Neuronal stem cell (in vitro differentiated cells): ENCODE results near the gene STOML2.

Experiments
- DNase-seq: peaks from one replicate; pipeline ENCODE4 v3.0.0-alpha.2; 2013; ENCODE audit warnings: low spot score
- H2AFZ ChIP-seq: one replicate; pipeline ENCODE4 v1.6.1; 2013; ENCODE audit warnings: mild to moderate bottlenecking, low read length, inconsistent platforms
- H2AK5ac ChIP-seq: 2 replicates; pipeline ENCODE4 v1.6.1; 2013; ENCODE audit warnings: low read depth, mild to moderate bottlenecking, inconsistent platforms, low read length, moderate library complexity, mixed read lengths
- H2BK120ac ChIP-seq: 2 replicates; pipeline ENCODE4 v1.6.1; 2013; ENCODE audit warnings: low read depth, mild to moderate bottlenecking, inconsistent platforms, low read length, moderate library complexity, mixed read lengths
- H2BK12ac ChIP-seq: one replicate; pipeline ENCODE4 v1.6.1; 2013; ENCODE audit warnings: low read length, inconsistent platforms
- H2BK15ac ChIP-seq: 2 replicates; pipeline ENCODE4 v1.6.1; 2013; ENCODE audit warnings: mild to moderate bottlenecking, low read length, inconsistent platforms, mixed read lengths
- H2BK5ac ChIP-seq: one replicate; pipeline ENCODE4 v1.6.1; 2013; ENCODE audit warnings: inconsistent platforms, mild to moderate bottlenecking, low read length, moderate library complexity
- H3K14ac ChIP-seq: one replicate; pipeline ENCODE4 v1.6.1; 2013; ENCODE audit warnings: low read length, inconsistent platforms
- H3K18ac ChIP-seq: 2 replicates; pipeline ENCODE4 v1.6.1; 2013; ENCODE audit warnings: low read length, inconsistent platforms
- H3K23ac ChIP-seq: 2 replicates; pipeline ENCODE4 v1.6.1; 2013; ENCODE audit warnings: low read depth, mild to moderate bottlenecking, mixed read lengths, low read length, inconsistent platforms; ENCODE audit not compliant: poor library complexity
- H3K27ac ChIP-seq: replicated peaks from 3 replicates; pipeline ENCODE4 v1.5.1; 2013; ENCODE audit warnings: low read length, inconsistent platforms
- H3K27me3 ChIP-seq, 3 experiments: 2 replicates each; pipeline ENCODE4 v1.6.1; 2013; ENCODE audit warnings: low read length in 3 of 3, mild to moderate bottlenecking in 2 of 3, inconsistent platforms in 1 of 3, low read depth in 1 of 3, mixed read lengths in 1 of 3, moderate library complexity in 1 of 3; ENCODE audit not compliant: control insufficient read depth in 3 of 3, insufficient read depth in 3 of 3
- H3K36me3 ChIP-seq, 2 donors: replicated peaks in 1 of 2; 2 replicates each; pipeline ENCODE4 v1.6.1; 2013; ENCODE audit warnings: low read length in 2 of 2; ENCODE audit not compliant: control insufficient read depth in 2 of 2, insufficient read depth in 2 of 2
- H3K4ac ChIP-seq: 2 replicates; pipeline ENCODE4 v1.6.1; 2013; ENCODE audit warnings: inconsistent platforms, mild to moderate bottlenecking, low read length, moderate library complexity
- H3K4me1 ChIP-seq, 2 donors: 1 replicate in 1 of 2; 2 replicates in 1 of 2; pipeline ENCODE4 v1.6.1; 2013; ENCODE audit warnings: low read length in 2 of 2, low read depth in 1 of 2; ENCODE audit not compliant: control insufficient read depth in 2 of 2, insufficient read depth in 1 of 2
- H3K4me2 ChIP-seq: one replicate; pipeline ENCODE4 v1.6.1; 2013; ENCODE audit warnings: mild to moderate bottlenecking, low read length, inconsistent platforms; ENCODE audit not compliant: insufficient read depth, poor library complexity, severe bottlenecking
- H3K4me3 ChIP-seq, 2 donors: 2 replicates each; pipeline ENCODE4 v1.5.1; 2013; ENCODE audit warnings: low read length in 2 of 2, mild to moderate bottlenecking in 2 of 2, inconsistent platforms in 1 of 2, moderate library complexity in 1 of 2
- H3K79me1 ChIP-seq: one replicate; pipeline ENCODE4 v1.6.1; 2013; ENCODE audit warnings: low read depth, mild to moderate bottlenecking, inconsistent platforms, low read length, moderate library complexity
- H3K9ac ChIP-seq: one replicate; pipeline ENCODE4 v1.6.1; 2013; ENCODE audit warnings: mild to moderate bottlenecking, low read depth, low read length, inconsistent platforms; ENCODE audit not compliant: poor library complexity
- H3K9me3 ChIP-seq, 2 donors: replicated peaks in 1 of 2; 2 replicates each; pipeline versions ENCODE3 to v1.6.1; 2013; ENCODE audit warnings: low read length in 2 of 2, mild to moderate bottlenecking in 2 of 2, inconsistent platforms in 1 of 2, low read depth in 1 of 2, mixed read lengths in 1 of 2, moderate library complexity in 1 of 2; ENCODE audit not compliant: control insufficient read depth in 2 of 2, insufficient read depth in 1 of 2
- H4K8ac ChIP-seq: one replicate; pipeline ENCODE4 v1.6.1; 2013; ENCODE audit warnings: low read depth, mild to moderate bottlenecking, inconsistent platforms, low read length, moderate library complexity
- H4K91ac ChIP-seq: one replicate; pipeline ENCODE4 v1.6.1; 2013; ENCODE audit warnings: low read length, low read depth, mild to moderate bottlenecking, inconsistent platforms; ENCODE audit not compliant: poor library complexity
- WGBS, 2 donors: extraction: QIAGEN DNeasy Blood & Tissue Kit; methylation state at CpG; one replicate each; pipeline ENCODE4 v1.1.7; 2013; ENCODE audit warnings: missing lambda C conversion rate in 2 of 2, mixed read lengths in 1 of 2; ENCODE audit not compliant: insufficient read length in 2 of 2, insufficient replicate concordance in 1 of 2; ENCODE audit errors: extremely low coverage in 2 of 2; 5-methylcytosine and 5-hydroxymethylcytosine counted together

The STOML2 gene

DNA sequence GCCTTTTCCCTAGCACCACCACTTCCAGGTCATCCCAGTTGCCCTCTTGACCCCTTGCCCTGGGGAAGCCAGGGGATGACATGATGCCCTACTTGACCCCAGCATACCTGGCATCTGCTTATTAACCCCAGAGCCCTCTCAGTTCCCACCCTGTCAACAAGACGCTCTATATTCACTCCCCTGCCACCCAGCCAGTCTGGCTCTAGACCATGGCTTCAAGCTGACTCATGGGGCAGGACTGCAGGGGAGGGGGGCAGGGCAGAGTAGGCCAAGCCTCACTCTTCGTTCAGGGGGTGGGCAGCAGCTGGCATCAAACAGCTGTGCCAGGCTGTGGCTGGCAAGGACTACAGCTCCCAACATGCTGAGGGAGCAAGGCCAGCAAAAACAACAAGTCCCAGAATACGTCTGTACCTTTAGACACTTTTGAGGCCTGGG lies 7.4 kb upstream of the STOML2 start:
- Histone ChIP-seq H3K27ac (no peak overlapping the region), H3K79me1 (peaks cover 14% of the 10 kb centered on the region), H2BK120ac (no peak overlapping the region), H3K18ac (no peak overlapping the region), H2AK5ac (no peak overlapping the region), H2BK15ac (no peak overlapping the region), H3K27me3 (no peaks in the 10 kb centered on the region), H4K8ac (no peak overlapping the region), H3K4ac (no peak overlapping the region), H3K4me3 (peak overlapping the region in 1 of 2 donors; percentile 68), H2BK12ac (no peak overlapping the region), H3K4me1 (peaks cover 25 to 29% of the 10 kb centered on the region in 2 donors), H3K4me2 (no peak overlapping the region), H3K14ac (no peak overlapping the region), H3K36me3 (peaks cover 23 to 40% of the 10 kb centered on the region in 2 donors), H3K9ac (no peak overlapping the region), H2BK5ac (no peak overlapping the region), H3K9me3 (no peaks in the 10 kb centered on the region), H4K91ac (no peak overlapping the region), H3K23ac (no peak overlapping the region), H2AFZ (no peak overlapping the region)
- no CpG with 5 or more reads among the region's 3 CpGs for WGBS, 2 donors
- no peak for DNase-seq

- Histone ChIP-seq H4K8ac (no peak overlapping the region), H4K91ac (no peak overlapping the region), H3K4me3 (no peak overlapping the region), H3K27me3 (no peaks in the 10 kb centered on the region), H3K79me1 (peaks cover 10% of the 10 kb centered on the region), H2AK5ac (no peak overlapping the region), H3K36me3 (peaks cover 31 to 51% of the 10 kb centered on the region in 2 donors), H3K18ac (no peak overlapping the region), H3K14ac (no peak overlapping the region), H3K4me2 (no peak overlapping the region), H3K27ac (no peak overlapping the region), H3K23ac (no peak overlapping the region), H2AFZ (no peak overlapping the region), H3K4ac (no peak overlapping the region), H2BK120ac (no peak overlapping the region), H2BK15ac (no peak overlapping the region), H2BK5ac (no peak overlapping the region), H3K9ac (no peak overlapping the region), H2BK12ac (no peak overlapping the region), H3K9me3 (no peaks in the 10 kb centered on the region), H3K4me1 (peaks cover 26 to 35% of the 10 kb centered on the region in 2 donors)
- no peak for DNase-seq
- WGBS, 2 donors, result no CpG with 5 or more reads among the region's 8 CpGs
Measured at GRCh38 chr9:35108946-35109575, 6.1 kb upstream of the STOML2 start.

- no peaks in the 10 kb centered on the region for H3K27me3 ChIP-seq
- peak overlapping the region; percentile 31 for H3K9ac ChIP-seq
- no peak for DNase-seq
- H3K23ac ChIP-seq, result peak overlapping the region; percentile 60
- H3K79me1 ChIP-seq, result peaks cover 10% of the 10 kb centered on the region
- no peak overlapping the region for H2AK5ac ChIP-seq
- H3K18ac ChIP-seq, result no peak overlapping the region
- H3K4ac ChIP-seq, result no peak overlapping the region
- no peak overlapping the region for H2BK15ac ChIP-seq
- H2BK12ac ChIP-seq, result no peak overlapping the region
- H3K4me1 ChIP-seq, result peaks cover 28 to 31% of the 10 kb centered on the region in 2 donors
- H3K4me2 ChIP-seq, result no peak overlapping the region
- H2BK120ac ChIP-seq, result no peak overlapping the region
- no peak overlapping the region for H4K8ac ChIP-seq
- H2BK5ac ChIP-seq, result no peak overlapping the region
- peak overlapping the region in 1 of 2 donors; percentile 33 for H3K4me3 ChIP-seq
- no peak overlapping the region for H2AFZ ChIP-seq
- no peak overlapping the region for H4K91ac ChIP-seq
- peaks cover 31 to 51% of the 10 kb centered on the region in 2 donors for H3K36me3 ChIP-seq
- no peak overlapping the region for H3K27ac ChIP-seq
- no peak overlapping the region for H3K14ac ChIP-seq
- no peaks in the 10 kb centered on the region for H3K9me3 ChIP-seq
- WGBS, 2 donors, result no CpG with 5 or more reads among the region's 6 CpGs
Measured at GRCh38 chr9:35108461-35108860, 5.5 kb upstream of the STOML2 start.

- no CpG with 5 or more reads among the region's 18 CpGs for whole genome bisulfite sequencing, 2 donors
- Histone ChIP-seq H3K9ac (no peak overlapping the region), H3K23ac (no peak overlapping the region), H2AFZ (no peak overlapping the region), H2BK12ac (no peak overlapping the region), H3K4me2 (no peak overlapping the region), H3K36me3 (peaks cover 31 to 51% of the 10 kb centered on the region in 2 donors), H4K8ac (no peak overlapping the region), H3K4ac (no peak overlapping the region), H3K9me3 (no peaks in the 10 kb centered on the region), H3K4me3 (no peak overlapping the region), H3K14ac (no peak overlapping the region), H4K91ac (no peak overlapping the region), H3K27ac (no peak overlapping the region), H3K27me3 (no peaks in the 10 kb centered on the region), H2AK5ac (no peak overlapping the region), H3K79me1 (peaks cover 10% of the 10 kb centered on the region), H3K18ac (no peak overlapping the region), H2BK5ac (no peak overlapping the region), H2BK15ac (no peak overlapping the region), H2BK120ac (no peak overlapping the region), H3K4me1 (peaks cover 24 to 25% of the 10 kb centered on the region in 2 donors)
- no peak for DNase-seq
Measured at GRCh38 chr9:35107297-35108290, 4.7 kb upstream of the STOML2 start.
